ENCODE results near the gene CNPY1.

- TF ChIP-seq TAF1 (conservative IDR thresholded peaks at IDR 0.05) (no peak), CTCF (IDR thresholded peaks at IDR 0.05; ENCODE audit: low read depth, low read length, missing input control) (no peak)
Measured at GRCh38 chr7:155556763-155557162, 10.4 kb upstream of the CNPY1 start.
